ENCODE data around the gene NFATC3. TPM values are rescaled to one million over a fixed set of nuclear protein-coding genes. Genes with fewer than 3 reads are reported as not detected.

Gene NFATC3
- total and polyA plus RNA-seq, 10 donors, result 12.4 to 89.7 (median 67.2) TPM

Small RNA genes lying within 50 kb of the gene (microRNA-seq; reads per million reads assigned to microRNA genes)
- gene MIR6773, result 0 reads per million in 3 donors

Small RNA genes lying within 50 kb of the gene (small RNA-seq; reads per million reads assigned to genes)
- gene RF00019, result 0 reads per million in 4 donors
- 0 reads per million in 4 donors for gene RF00554

Other genes starting within 250 kb of the NFATC3 start
- 10 to 100 TPM; 23.5 to 80.7 (median 35.7) TPM for gene THAP11, start 243.1 kb upstream of the NFATC3 start, total RNA-seq
- gene THAP11, start 243.1 kb upstream of the NFATC3 start, polyA plus RNA-seq, result 10 to 100 TPM; 19.9 to 31.7 (median 24.3) TPM
- 10 to 100 TPM; 38.8 to 64.3 (median 48.6) TPM for gene NUTF2, start 238.4 kb upstream of the NFATC3 start, total RNA-seq
- 100 to 1,000 TPM in 1 of 3 donors, 10 to 100 TPM in 2; 92.3 to 116 (median 97.0) TPM for gene NUTF2, start 238.4 kb upstream of the NFATC3 start, polyA plus RNA-seq
- gene CENPT, start 237.7 kb upstream of the NFATC3 start, total RNA-seq, result 10 to 100 TPM; 43.2 to 82.9 (median 50.8) TPM
- 100 to 1,000 TPM in 1 of 3 donors, 10 to 100 TPM in 2; 47.2 to 101 (median 91.3) TPM for gene CENPT, start 237.7 kb upstream of the NFATC3 start, polyA plus RNA-seq
- gene EDC4, start 212.3 kb upstream of the NFATC3 start, total RNA-seq, result 10 to 100 TPM; 51.7 to 71.3 (median 63.2) TPM
- gene EDC4, start 212.3 kb upstream of the NFATC3 start, polyA plus RNA-seq, result 10 to 100 TPM; 27.6 to 45.0 (median 39.6) TPM
- gene NRN1L, start 200.5 kb upstream of the NFATC3 start, total RNA-seq, result 1 to 10 TPM in 3 of 7 donors, under 1 TPM in 2, not detected in 2; 0.60 to 6.2 (median 1.2) TPM
- 1 to 10 TPM; 2.5 to 4.4 (median 3.4) TPM for gene NRN1L, start 200.5 kb upstream of the NFATC3 start, polyA plus RNA-seq
- gene PSKH1, start 192.1 kb upstream of the NFATC3 start, total RNA-seq, result 10 to 100 TPM; 13.0 to 31.3 (median 26.0) TPM
- gene PSKH1, start 192.1 kb upstream of the NFATC3 start, polyA plus RNA-seq, result 10 to 100 TPM in 1 of 3 donors, 1 to 10 TPM in 2; 5.0 to 16.2 (median 6.8) TPM
- 1 to 10 TPM; 2.0 to 8.5 (median 4.6) TPM for gene CTRL, start 153.5 kb upstream of the NFATC3 start, total RNA-seq
- gene CTRL, start 153.5 kb upstream of the NFATC3 start, polyA plus RNA-seq, result 10 to 100 TPM in 1 of 3 donors, 1 to 10 TPM in 2; 2.7 to 10.3 (median 4.8) TPM
- 100 to 1,000 TPM in 6 of 7 donors, 10 to 100 TPM in 1; 80.3 to 152 (median 128) TPM for gene PSMB10, start 148.5 kb upstream of the NFATC3 start, total RNA-seq
- gene PSMB10, start 148.5 kb upstream of the NFATC3 start, polyA plus RNA-seq, result 100 to 1,000 TPM; 207 to 236 (median 236) TPM
- 10 to 100 TPM in 5 of 7 donors, 1 to 10 TPM in 2; 5.2 to 28.5 (median 13.7) TPM for gene LCAT, start 141.2 kb upstream of the NFATC3 start, total RNA-seq
- 10 to 100 TPM in 2 of 3 donors, 1 to 10 TPM in 1; 8.5 to 51.6 (median 40.2) TPM for gene LCAT, start 141.2 kb upstream of the NFATC3 start, polyA plus RNA-seq
- 10 to 100 TPM; 23.1 to 68.5 (median 38.6) TPM for gene SLC12A4, start 116.7 kb upstream of the NFATC3 start, total RNA-seq
- 10 to 100 TPM in 1 of 3 donors, 1 to 10 TPM in 2; 4.6 to 27.4 (median 8.9) TPM for gene SLC12A4, start 116.7 kb upstream of the NFATC3 start, polyA plus RNA-seq
- 1 to 10 TPM in 4 of 7 donors, under 1 TPM in 3; 0.57 to 2.2 (median 1.4) TPM for gene DPEP3, start 104.9 kb upstream of the NFATC3 start, total RNA-seq
- gene DPEP3, start 104.9 kb upstream of the NFATC3 start, polyA plus RNA-seq, result under 1 TPM; 0.26 to 0.49 (median 0.43) TPM
- gene DPEP2, start 85.9 kb upstream of the NFATC3 start, total RNA-seq, result 10 to 100 TPM; 18.6 to 79.6 (median 30.4) TPM
- gene DPEP2, start 85.9 kb upstream of the NFATC3 start, polyA plus RNA-seq, result 10 to 100 TPM; 21.7 to 31.0 (median 24.7) TPM
- gene DPEP2NB, start 69.5 kb upstream of the NFATC3 start, total RNA-seq, result not detected
- gene DPEP2NB, start 69.5 kb upstream of the NFATC3 start, polyA plus RNA-seq, result not detected
- 10 to 100 TPM in 5 of 7 donors, 1 to 10 TPM in 2; 8.6 to 12.7 (median 10.3) TPM for gene DDX28, start 62.1 kb upstream of the NFATC3 start, total RNA-seq
- 10 to 100 TPM; 15.8 to 19.0 (median 17.6) TPM for gene DDX28, start 62.1 kb upstream of the NFATC3 start, polyA plus RNA-seq
- gene DUS2, start 62.1 kb upstream of the NFATC3 start, total RNA-seq, result 10 to 100 TPM; 22.3 to 31.7 (median 27.6) TPM
- 10 to 100 TPM; 17.4 to 28.8 (median 25.2) TPM for gene DUS2, start 62.1 kb upstream of the NFATC3 start, polyA plus RNA-seq
- gene ESRP2, start 150.8 kb downstream of the NFATC3 start, total RNA-seq, result under 1 TPM in 5 of 7 donors, not detected in 2; 0.20 to 0.35 (median 0.27) TPM
- gene ESRP2, start 150.8 kb downstream of the NFATC3 start, polyA plus RNA-seq, result under 1 TPM; 0.02 to 0.16 (median 0.09) TPM
- 10 to 100 TPM; 26.1 to 40.4 (median 35.7) TPM for gene PLA2G15, start 160.0 kb downstream of the NFATC3 start, total RNA-seq
- gene PLA2G15, start 160.0 kb downstream of the NFATC3 start, polyA plus RNA-seq, result 1 to 10 TPM; 6.3 to 8.5 (median 7.9) TPM
- 10 to 100 TPM; 24.9 to 62.8 (median 50.7) TPM for gene SLC7A6, start 179.2 kb downstream of the NFATC3 start, total RNA-seq
- gene SLC7A6, start 179.2 kb downstream of the NFATC3 start, polyA plus RNA-seq, result 10 to 100 TPM in 2 of 3 donors, 1 to 10 TPM in 1; 9.8 to 12.3 (median 11.6) TPM
- gene SLC7A6OS, start 225.6 kb downstream of the NFATC3 start, total RNA-seq, result 10 to 100 TPM; 17.6 to 30.6 (median 26.6) TPM
- 10 to 100 TPM in 1 of 3 donors, 1 to 10 TPM in 2; 7.5 to 10.6 (median 8.5) TPM for gene SLC7A6OS, start 225.6 kb downstream of the NFATC3 start, polyA plus RNA-seq
- 10 to 100 TPM; 31.9 to 66.4 (median 42.8) TPM for gene PRMT7, start 225.6 kb downstream of the NFATC3 start, total RNA-seq
- 10 to 100 TPM; 25.0 to 48.2 (median 40.5) TPM for gene PRMT7, start 225.6 kb downstream of the NFATC3 start, polyA plus RNA-seq

Data from spleen (tissue), 11 donors.